ENCODE measurements around the gene RTL3.

The RTL3 gene

DNA sequence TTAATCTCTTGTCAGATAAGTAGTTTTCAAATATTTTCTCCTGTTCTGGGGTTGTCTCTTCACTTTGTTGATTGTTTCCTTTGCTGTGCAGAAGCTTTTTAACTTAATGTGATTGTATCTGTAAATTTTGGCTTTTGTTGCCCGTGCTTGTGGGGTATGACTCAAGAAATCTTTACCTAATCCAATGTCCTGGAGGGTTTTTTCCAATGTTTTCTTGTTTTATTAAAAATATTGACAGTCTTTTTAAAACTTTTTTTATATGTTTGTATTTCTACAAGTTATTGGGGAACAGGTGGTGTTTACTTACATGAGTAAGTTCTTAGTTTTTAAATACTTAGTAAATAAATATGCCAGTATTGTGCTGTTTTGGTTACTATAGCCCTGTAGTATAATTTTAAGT is 44.9 kb downstream of the RTL3 start:
- DNase-seq = no peak
